ENCODE data around the gene NEUROG1. TPM values are rescaled to one million over a fixed set of nuclear protein-coding genes. Genes with fewer than 3 reads are reported as not detected.

NEUROG1 gene
- total and polyA plus RNA-seq, 2 experiments from 2014 or later = 0.16 TPM; not detected in 1

DNA sequence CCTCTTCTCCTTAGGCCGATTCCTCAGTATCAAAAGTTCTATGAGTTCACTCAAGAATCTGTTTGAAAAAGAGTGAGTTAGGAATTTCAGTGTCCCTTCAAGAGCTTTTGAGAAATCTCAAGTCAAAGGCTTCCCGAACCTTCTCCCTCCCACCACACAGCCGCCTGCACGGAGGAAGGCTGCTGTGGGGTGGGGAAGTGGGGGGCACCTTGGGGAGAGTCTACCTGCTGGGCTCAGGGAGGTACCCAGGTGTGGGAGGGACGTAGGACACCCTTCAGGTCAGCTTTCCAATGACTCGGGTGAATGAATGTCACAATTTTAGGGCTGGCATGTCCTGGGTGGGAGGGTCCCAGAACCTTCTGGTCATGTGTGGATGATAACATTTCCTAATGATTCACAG, 25.5 kb upstream of the NEUROG1 start:
- Mint-ChIP-seq H3K27me3 (ENCODE audit: insufficient read depth, low read depth, poor library complexity) (peaks cover 7% of the 10 kb centered on the region), H3K9me3 (no peaks in the 10 kb centered on the region), H3K4me1 (peaks cover 25% of the 10 kb centered on the region), H3K36me3 (ENCODE audit: low read depth) (no peaks in the 10 kb centered on the region), H3K27ac (no peak overlapping the region), H3K4me3 (no peak overlapping the region)
- no peaks in the 10 kb centered on the region for H3F3A ChIP-seq (replicated peaks; ENCODE audit: low read depth)
- peak overlapping the region; percentile 79; the same call in 1 of the 2 replicates for H2AFZ ChIP-seq
- no peak for ATAC-seq
- no peaks in the 10 kb centered on the region for H3K79me2 ChIP-seq (replicated peaks; ENCODE audit: insufficient read depth)
- H3K36me3 ChIP-seq (ENCODE audit: insufficient read depth) = no peaks in the 10 kb centered on the region
- no peak overlapping the region for H3K27ac ChIP-seq (ENCODE audit: low read depth)
- no peak for DNase-seq (ENCODE audit: low spot score)
- H3K9me2 ChIP-seq (ENCODE audit: insufficient read depth) = no peaks in the 10 kb centered on the region
- H4K20me1 ChIP-seq (replicated peaks; ENCODE audit: insufficient read depth) = no peaks in the 10 kb centered on the region
- TF ChIP-seq ZNF114 (CRISPR knock-in tag; IDR thresholded peaks at IDR 0.05) (no peak), CTCF (conservative IDR thresholded peaks at IDR 0.05; ENCODE audit: low read depth in 2 of 2) (no peak), POLR2AphosphoS5 (IDR thresholded peaks at IDR 0.05; ENCODE audit: low read depth) (no peak), NANOG (IDR thresholded peaks at IDR 0.05; ENCODE audit: borderline replicate concordance) (no peak), STAT1 (IDR thresholded peaks at IDR 0.05; ENCODE audit: unreplicated experiment) (no peak), EZH2phosphoT487 (IDR thresholded peaks at IDR 0.05; ENCODE audit: unreplicated experiment) (no peak), JUNB (IDR thresholded peaks at IDR 0.05; ENCODE audit: unreplicated experiment) (no peak), REST (IDR thresholded peaks at IDR 0.05; ENCODE audit: unreplicated experiment) (no peak), ETS1 (IDR thresholded peaks at IDR 0.05) (no peak), EZH2 (IDR thresholded peaks at IDR 0.05; ENCODE audit: low read depth, unreplicated experiment) (no peak)
- TF ChIP-seq, protein P1, sequence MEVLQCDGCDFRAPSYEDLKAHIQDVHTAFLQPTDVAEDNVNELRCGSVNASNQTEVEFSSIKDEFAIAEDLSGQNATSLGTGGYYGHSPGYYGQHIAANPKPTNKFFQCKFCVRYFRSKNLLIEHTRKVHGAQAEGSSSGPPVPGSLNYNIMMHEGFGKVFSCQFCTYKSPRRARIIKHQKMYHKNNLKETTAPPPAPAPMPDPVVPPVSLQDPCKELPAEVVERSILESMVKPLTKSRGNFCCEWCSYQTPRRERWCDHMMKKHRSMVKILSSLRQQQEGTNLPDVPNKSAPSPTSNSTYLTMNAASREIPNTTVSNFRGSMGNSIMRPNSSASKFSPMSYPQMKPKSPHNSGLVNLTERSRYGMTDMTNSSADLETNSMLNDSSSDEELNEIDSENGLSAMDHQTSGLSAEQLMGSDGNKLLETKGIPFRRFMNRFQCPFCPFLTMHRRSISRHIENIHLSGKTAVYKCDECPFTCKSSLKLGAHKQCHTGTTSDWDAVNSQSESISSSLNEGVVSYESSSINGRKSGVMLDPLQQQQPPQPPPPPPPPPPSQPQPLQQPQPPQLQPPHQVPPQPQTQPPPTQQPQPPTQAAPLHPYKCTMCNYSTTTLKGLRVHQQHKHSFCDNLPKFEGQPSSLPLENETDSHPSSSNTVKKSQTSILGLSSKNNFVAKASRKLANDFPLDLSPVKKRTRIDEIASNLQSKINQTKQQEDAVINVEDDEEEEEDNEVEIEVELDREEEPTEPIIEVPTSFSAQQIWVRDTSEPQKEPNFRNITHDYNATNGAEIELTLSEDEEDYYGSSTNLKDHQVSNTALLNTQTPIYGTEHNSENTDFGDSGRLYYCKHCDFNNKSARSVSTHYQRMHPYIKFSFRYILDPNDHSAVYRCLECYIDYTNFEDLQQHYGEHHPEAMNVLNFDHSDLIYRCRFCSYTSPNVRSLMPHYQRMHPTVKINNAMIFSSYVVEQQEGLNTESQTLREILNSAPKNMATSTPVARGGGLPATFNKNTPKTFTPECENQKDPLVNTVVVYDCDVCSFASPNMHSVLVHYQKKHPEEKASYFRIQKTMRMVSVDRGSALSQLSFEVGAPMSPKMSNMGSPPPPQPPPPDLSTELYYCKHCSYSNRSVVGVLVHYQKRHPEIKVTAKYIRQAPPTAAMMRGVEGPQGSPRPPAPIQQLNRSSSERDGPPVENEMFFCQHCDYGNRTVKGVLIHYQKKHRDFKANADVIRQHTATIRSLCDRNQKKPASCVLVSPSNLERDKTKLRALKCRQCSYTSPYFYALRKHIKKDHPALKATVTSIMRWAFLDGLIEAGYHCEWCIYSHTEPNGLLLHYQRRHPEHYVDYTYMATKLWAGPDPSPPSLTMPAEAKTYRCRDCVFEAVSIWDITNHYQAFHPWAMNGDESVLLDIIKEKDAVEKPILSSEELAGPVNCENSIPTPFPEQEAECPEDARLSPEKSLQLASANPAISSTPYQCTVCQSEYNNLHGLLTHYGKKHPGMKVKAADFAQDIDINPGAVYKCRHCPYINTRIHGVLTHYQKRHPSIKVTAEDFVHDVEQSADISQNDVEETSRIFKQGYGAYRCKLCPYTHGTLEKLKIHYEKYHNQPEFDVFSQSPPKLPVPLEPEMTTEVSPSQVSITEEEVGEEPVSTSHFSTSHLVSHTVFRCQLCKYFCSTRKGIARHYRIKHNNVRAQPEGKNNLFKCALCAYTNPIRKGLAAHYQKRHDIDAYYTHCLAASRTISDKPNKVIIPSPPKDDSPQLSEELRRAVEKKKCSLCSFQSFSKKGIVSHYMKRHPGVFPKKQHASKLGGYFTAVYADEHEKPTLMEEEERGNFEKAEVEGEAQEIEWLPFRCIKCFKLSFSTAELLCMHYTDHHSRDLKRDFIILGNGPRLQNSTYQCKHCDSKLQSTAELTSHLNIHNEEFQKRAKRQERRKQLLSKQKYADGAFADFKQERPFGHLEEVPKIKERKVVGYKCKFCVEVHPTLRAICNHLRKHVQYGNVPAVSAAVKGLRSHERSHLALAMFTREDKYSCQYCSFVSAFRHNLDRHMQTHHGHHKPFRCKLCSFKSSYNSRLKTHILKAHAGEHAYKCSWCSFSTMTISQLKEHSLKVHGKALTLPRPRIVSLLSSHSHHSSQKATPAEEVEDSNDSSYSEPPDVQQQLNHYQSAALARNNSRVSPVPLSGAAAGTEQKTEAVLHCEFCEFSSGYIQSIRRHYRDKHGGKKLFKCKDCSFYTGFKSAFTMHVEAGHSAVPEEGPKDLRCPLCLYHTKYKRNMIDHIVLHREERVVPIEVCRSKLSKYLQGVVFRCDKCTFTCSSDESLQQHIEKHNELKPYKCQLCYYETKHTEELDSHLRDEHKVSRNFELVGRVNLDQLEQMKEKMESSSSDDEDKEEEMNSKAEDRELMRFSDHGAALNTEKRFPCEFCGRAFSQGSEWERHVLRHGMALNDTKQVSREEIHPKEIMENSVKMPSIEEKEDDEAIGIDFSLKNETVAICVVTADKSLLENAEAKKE (CRISPR knock-in tag; IDR thresholded peaks at IDR 0.05) = no peak
- H3K4me3 ChIP-seq = no peak overlapping the region
- H3K4me2 ChIP-seq = peak overlapping the region; percentile 64; the same call in 1 of the 2 replicates
- peaks cover 27% of the 10 kb centered on the region for H3K4me1 ChIP-seq (ENCODE audit: insufficient read depth)
- 0 out of 2 replicates have a peak, but pooled peaks cover 15% of the 10 kb centered on the region for H3K27me3 ChIP-seq (ENCODE audit: insufficient read depth)
